Activated CD8-positive, alpha-beta memory T cell treated with anti-CD3 and anti-CD28 coated beads for 24 hours (primary cell): Measurements from ENCODE around the gene NSMF.

Experiments used
- DNase-seq: peaks from one replicate; pipeline ENCODE4 v3.0.0-alpha.2; 2020

Gene NSMF

DNA sequence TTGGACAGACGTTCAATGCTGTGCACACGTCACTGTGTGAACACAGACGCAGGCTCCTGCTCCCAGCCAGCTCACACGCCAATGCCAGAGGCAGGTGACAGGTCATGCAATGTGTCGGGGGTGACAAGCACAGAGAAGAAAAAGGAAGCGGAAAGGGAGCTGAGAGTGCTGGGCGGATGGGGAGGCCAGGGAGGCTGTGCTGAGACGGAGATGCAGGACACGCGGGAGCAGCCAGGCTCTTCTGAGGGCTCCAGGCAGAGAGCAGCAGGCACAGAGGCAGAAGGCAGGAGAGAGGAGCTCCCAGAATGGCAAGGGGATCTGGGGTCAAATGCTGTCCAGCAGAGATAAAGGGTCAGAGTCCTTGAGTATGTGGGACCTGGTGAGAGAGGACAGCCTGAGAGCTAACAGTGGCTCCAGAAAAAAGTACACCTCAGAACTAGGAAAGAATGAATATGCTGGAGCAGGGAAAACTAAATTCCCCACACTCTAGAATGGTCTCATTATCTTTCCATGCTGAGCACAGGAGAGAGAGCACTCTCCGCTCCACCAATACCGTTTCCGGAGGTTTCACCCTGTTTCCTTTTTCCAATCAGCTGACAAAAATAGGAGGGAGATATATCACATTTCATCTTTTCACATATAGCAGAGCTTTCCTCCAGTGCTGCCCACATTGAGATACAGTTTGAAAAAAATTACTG, 32.8 kb upstream of the NSMF start:
- no peak for DNase-seq

DNA sequence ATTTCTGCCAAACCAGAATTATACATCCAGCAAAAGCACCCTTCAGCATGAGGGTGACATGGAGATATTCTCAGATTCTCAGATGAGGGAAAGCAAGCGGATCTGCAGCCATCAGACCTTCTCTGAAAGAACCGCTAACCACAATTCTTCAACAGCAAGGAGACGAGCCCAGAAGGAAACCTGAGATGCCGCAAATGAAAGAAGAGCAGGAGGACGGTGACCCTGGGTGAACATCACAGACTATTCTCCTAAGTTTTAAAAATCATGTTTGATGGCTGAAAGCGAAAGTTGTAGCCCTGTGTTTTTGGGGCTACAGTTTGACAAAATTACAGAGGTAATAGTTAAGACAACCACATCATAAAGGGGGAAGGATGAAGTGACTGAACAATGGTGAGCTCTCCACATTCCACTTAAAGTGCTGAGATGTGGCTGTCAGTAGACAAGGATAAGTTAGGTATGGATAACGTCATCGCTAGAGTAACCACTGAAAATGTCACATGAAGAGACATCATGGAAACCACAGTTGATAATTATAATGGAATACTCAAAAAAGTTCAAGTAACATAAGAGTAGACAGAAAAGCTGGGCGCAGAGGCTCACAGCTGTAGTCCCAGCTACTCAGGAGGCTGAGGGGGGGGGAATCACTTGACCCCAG, 31.5 kb upstream of the NSMF start:
- no peak for DNase-seq

DNA sequence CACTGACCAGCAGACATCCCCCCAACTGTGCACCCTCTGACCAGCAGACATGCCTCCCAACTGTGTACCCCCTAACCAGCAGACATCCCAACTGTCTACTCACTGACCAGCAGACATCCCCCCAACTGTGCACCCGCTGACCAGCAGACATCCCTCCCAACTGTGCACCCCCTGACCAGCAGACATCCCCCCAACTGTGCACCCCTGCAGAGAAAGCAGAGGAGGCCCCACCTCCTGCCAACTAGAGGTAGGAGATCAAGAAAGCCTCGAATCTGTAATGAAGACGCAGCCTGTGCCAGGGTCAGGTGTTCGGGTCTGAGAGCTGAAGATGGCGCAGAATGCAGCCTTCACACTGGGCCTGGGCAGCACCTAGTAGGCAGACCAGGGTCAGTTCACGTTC, 29.8 kb upstream of the NSMF start:
- DNase-seq, result no peak

DNA sequence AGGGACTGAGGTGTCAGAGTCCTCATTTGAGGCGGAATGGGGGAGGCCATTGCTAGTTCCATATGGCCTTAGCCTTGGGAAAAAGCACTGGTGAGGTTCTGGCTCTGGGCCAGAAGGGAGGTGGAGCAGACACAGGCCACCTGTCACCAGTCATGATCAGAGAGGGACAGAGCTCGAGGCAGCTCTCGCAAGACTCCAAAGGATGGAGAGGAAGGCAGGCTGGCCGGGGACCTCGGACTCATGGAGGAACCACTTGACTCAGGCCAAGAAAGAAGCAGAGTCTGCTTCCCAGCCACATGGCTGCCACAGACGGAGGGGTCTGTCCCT, 29.2 kb upstream of the NSMF start:
- no peak for DNase-seq

DNA sequence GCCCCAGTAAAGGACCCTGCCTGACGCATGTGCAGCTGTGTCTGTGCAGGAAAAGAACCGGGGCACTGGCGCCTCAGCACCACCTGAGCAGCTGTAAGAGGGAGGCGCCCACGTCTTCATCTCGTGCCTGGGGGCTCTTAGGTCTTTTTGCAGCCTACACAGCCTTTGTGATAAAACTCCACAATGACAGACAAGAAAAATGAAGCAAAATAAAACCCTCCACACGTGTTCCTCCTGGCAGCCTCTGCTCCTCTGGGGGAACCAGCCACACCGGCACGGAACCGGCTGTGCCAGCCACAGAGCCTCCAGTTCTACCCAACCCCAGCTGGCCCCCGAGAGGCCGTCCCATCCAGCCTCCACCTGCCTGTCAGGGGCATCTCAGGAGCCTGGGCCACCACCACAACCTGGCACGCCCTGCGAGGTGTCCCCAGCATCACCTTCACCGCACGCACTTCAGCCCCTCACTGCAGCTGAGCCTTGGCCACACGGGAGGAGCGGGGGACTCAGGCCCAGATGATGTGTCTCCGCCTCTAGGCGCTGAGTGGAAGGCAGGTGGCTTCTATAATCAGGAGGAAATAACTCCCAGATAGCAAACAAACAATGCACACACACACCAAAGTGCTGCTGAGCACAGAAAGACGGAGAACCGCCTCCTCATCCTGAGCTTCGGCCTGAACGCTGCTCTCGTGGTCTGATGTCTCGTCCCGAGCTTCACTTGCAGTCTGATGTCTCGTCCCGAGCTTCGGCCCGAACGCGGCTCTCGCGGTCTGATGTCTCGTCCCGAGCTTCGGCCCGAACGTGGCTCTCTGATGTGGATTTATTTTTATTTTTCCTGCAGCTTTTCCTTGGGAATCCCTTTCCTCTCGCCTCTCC, 28.6 kb upstream of the NSMF start:
- no peak for DNase-seq

DNA sequence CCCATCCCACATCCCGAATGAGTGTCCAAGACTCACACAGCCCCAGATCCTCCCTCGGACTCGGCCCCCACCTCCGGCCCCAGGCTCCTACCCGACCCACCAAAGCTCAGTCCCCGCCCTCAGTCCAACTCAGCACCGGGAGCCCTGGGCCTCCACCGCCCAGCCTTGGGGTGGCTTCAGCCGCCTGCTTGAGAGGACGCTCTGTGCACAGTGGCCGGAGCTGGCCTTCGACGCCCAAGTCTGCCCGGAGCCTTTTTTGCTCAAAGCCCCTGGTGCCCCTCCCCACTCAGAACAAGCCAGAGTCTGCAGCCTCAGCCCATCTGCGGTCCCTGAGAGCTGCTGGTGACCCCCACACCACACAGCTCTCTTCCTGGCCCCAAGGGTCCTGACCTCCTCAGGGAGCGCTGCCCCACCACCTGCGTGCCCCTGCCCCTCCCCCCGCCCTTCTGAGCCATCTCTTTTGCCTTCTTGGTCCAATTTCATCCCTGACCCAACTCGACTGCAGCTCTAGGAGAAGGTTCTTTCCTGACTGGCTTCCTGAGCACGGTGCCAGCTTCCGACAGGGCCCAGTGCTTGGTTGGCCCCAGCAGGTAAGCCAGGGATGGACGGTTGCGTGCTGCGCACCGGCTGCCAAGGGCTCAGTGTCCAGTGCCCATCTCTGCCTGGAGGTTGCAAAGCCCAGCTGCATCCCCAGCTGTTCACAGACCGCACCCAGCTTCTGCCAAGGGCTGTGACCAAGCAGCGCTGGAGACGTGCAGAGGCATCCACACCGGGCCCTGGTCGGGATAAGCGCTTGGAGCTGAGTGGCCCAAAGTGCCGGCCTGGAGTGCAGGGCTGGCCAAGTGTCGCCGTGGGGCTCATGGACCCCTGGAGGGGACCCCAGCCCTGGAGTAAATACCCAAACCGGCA, 27.7 kb upstream of the NSMF start:
- no peak for DNase-seq

DNA sequence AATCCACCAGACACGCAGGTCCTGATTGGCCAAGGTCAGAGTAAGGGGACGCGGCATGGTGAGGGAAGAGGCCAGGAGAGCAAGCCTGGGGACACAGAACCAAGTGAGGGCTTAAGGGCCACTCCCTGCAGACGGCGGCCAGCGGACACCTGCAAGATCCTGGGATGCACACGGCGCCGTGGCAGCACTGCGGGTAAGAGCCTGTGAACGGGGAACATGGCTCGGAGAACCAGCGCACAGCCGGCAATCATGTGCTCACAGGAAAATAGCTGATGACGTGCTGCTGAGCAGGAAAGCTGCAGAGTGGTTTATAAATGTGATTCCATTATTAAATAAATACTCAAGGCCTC, 27.0 kb upstream of the NSMF start:
- no peak for DNase-seq

DNA sequence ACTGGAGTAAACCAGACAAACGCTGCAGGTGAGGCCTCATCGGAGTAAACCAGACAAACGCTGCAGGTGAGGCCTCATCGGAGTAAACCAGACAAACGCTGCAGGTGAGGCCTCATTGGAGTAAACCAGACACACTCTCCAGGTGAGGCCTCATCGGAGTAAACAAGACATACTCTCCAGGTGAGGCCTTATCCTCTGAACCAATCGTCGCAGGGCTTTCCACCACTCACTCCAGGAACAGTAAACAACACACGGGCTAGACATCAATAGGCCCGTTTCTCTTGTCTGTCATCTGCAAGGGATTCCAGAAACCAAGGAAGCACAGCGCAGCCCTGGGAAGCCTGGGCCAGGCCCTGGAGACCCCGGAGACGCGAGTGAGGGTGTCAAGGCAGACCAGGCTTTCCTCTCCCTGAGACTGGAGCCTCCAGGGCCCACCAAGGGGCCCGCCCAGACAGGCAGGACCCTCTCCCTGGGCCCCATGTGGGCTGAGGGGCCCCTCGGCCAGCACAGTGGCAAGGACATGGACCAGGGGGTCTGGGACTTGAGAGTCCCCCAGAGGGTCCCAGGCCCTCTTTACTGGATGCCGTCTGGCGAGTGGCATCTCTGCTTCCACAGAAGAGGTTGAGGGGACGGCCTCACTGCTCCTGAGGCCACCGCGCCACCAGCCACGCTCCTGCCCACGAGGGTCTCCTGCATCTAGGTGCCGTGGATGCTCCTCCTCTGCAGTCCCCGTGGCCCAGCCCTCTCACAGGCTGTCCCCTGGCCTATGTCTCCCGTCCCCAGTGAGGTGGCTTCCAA, 26.4 kb upstream of the NSMF start:
- DNase-seq, result no peak

DNA sequence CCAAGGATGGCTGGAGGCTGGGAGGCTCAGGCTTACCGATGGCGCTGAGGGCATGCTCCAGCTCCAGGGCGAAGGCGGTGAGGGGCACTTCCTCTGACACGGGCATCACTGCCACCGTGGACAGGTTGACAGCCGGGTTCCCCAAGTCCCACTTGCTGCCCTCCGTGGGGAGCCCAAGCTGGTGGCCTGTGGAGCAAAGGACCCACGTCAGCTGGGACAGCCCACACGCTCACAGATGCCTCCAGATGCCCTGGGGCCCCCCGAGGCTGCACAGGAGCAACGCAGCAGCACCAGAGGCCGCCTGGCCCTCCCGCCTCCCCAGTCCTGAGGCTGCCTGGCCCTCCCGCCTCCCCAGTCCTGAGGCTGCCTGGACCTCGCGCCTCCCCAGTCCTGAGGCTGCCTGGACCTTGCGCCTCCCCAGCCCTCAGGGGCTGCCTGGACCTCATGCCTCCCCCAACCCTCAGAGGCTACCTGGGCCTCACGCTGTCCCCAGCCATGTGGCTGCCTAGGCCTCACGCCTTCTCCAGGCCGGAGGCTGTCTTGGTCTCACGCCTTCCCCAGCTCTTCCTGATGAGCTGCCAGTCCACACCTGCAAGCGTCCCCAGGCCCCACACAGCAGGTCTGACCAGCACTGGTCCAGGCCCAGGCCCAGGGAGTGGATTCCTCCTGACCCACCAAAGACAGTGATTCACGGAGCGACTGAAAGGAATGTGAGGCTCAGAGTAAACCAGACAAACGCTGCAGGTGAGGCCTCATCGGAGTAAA, 25.6 kb upstream of the NSMF start:
- no peak for DNase-seq

DNA sequence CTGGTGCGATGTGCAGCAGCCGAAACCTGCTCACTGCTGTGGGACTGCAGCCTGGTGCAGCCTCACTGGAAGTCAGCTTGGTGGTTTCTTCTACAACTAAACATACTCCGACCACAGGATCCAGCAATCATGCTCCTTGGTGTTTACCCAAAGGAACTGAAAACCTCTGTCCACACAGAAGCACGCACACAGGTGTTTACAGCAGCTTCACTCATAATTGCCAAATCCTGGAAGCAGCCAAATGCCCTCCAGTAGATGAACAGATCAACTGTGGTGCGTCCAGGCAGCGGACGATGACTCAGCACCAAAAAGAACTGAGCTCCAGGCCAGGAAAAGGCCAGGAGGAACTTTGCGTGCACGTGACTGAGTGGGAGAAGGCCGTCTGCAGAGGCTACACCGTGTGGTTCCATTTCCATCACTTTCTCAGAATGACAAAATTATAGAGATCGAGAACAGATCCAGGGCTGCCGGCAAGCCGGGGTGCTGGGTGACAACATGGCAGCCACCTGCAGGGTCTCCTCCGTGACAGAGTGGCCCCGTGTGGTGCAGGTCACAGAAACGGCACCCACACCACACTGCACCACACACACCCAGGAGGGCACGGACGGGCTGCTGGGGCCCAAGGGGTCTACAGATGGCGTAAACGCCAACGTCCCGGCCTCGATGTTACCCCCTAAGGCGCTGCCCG, 23.1 kb upstream of the NSMF start:
- no peak for DNase-seq

DNA sequence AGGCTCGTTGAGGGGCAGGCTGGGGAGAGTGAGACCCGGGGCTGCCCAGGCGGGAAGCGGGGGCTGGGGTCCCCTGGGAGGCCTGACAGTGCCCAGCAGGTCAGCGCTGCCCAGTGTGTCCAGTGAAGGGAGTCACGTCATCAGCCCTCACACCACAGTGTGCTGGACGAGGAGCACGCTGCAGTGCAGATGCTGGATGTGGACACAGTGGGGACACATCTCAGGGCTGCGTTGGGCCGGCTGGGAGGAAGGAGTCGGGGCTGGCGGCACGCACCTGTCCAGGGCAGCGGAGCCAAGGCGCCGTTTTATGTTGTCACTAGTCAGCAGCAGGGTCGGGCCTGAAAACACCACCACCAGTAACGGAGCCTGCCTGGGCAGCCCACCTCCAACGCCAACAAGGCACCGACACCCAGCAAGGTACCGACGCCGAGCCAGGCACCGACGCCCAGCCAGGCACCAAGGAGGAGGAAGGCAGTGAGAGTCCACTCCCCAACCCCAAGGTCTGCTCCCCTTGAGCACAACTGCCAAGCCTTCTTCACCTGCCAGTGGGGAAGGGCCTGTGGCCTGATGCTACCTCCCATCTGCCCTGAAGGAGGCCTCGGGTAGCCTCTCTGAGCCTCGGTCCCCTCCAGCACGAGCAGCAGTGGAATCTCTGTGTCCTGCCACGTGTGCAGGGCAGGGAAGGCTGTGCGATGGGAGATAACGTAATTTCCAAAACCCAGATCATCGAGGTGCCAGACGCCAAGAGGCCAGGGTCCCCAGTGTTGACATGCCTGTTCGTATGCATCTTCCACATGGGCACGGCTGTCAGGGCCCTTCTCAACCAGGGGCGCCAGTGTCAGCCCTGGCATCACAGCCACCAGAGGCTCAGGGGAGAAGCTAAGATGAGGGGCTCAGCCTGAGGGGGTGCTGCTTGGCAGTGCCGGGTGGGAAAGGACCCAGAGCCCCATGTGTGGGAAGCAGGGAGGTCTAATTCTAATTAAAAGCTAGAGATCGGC, 21.9 kb upstream of the NSMF start:
- DNase-seq, result no peak

DNA sequence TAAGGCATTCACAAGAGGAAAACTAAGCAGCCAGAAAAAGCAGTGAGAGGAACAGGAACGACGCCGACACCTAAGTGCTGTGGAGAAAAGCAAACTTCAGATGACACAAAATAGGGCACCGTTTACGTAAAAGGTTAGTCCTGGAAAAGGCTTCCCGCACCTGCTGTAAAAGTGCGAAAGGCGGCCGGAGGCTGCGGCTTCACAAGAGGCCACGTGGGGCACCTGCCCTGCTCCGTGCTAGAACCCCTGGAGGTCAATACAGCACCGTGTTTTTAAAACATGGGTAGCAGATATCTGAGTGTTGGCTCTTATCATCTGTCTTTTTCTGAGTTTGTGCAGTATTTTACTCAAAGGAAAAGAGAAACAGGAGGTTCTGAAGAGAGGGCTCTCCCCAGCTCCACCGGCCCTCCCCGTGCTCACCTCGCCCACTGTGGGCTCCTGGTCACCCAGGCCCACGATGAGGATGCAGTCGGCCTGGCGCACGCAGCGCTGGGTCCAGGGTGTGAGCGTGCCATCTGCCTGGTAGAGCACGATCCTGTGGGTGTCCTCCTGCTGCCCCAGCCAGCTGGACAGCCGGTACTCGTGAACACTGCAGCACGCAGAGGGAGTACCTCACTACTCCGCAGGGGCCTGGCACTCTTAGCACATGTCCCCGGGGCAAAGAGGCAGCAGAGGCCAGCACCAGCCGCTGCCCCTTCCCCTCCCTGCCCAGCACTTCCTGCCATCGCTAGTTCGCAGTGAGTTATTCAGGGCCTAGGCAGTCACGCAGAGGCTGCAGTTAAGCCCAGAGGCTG, 21.0 kb upstream of the NSMF start:
- no peak for DNase-seq

DNA sequence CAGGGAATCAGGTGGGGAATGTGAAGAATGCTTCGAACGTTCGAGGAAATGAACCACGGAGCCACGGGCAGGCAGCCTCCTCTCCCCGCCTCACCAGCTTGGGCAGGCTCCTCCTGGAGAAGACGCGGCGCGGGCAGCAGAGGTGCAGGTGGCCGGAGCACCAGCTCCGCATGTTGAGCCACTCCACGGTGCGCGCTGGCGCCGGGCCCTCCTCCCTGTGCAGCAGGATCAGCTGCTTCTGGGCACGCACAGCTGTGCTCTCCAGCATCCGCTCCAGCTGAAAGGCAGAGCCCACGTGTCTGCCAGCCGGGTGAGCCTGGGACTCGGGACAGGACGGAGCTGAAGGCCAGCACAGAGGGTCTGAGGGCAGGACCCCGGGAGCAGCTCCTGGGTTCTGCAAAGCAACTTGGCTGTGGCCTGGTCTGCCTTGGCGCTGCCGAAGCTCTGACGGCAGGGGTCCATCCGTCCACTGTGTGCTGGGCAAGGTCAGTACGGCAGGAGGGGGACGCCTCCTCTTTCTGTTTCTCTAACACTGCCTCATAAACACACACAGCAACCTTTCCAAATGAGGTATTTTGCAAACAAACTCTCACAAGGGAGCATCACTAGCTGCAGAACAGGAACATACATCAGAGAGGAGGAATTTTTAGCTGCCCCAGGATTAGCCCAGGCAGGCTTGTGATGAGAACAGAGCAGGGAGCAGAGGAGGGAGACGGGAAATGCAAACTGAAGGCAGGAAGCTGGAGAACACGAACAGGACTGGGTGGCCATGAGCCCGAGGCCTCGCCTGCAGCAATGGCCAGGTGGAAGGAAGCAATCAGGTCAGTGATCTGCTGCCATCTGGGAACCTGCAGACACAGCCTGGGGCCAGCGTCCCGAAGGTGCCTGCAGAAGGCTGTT, 20.1 kb upstream of the NSMF start:
- no peak for DNase-seq

DNA sequence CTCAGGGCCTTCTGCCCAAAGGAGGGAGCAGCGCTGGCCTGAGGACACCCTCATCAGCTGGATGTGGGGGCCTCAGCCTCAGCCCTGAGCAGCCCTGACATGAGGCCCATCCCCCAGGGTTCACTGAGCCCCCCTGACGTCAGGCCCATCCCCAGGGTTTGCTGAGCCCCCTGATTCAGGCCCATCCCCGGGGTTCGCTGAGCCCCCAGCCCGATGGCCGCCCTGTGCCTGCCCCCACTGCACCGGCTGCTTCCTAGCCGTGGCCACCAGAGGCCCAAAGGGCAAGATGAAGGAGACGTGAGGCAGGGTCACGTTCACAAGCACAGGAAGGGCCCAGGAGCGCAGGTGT, 19.5 kb upstream of the NSMF start:
- no peak for DNase-seq

DNA sequence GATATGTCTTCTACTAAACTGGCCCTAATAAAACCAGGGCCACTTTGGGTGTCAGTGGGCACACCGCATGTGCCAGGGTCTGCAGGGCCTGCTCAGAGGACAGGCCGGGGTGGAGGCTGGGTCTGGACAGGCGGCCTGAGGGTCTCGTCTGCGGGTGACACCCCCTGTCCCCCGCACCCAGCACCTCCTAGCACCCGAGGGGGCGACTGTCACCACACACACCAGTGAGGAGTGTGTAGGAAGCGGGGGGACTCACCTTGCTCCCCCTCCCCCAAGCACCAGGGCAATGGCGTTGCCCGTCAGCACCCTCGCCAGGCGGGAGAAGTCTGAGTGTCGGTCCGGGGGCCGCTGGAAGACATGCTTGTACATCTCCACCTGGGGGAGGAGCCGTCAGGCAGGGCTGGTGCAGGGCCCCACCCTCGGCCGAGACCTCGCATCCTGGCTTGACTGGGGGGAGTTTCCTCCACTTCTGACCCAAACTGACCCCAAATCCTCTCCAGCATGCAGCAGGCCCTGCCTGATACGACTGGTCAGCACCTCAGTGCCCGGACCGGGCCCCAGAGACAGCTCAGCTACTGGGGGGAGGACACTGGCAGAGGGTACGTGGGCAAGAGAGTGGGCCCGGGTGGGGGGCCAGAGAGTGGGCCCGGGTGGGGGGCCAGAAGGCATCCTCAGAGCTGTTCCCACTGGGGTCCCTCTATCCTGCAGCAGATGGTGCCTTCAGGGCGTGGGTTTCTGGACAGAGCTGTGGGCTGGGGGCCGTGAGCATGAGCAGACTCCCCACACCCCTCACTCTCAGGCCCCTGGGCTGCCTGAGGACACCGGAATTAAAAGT, 18.9 kb upstream of the NSMF start:
- DNase-seq, result no peak

DNA sequence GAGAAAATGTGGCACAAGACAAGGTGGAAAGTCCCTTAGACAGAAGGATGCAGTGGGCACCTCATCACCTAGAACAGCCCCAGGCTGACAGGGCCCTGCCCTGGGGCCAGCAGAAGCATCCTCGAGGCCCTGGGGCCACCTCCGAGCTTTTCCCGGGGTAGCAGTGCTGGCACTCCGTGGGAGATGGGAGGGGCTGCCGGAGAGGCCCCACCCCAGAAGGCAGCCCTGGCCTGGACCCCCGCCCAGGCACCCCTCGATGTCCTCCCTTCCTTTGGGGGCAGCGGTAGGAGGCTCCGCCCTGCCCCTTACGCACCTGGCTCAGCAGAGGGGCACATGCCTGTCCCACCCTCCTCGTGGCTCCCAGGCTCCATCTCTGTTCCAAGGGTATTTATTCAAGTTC, 17.7 kb upstream of the NSMF start:
- no peak for DNase-seq

DNA sequence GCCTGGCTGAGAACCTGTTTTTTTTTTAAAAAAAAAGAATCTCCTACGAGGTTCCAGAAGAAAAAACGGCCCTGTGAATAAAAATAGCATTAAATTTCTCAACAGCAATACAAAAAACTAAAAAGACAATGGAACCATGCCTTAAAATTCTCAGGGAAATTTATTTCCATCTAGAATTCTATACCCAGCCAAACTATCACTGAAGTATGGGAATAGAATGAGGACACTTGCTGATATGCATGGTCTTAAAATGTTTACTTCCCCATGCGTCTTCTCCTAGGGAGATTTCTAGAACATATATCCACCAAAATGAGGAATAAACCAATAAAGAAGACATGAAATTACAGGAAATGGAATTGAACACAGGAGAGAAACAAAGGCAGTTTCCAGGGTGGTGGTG, 16.5 kb upstream of the NSMF start:
- no peak for DNase-seq
